KOPT-K1 (cell line): Measurements from ENCODE around the gene ADCY5.

Experiments
- H3K27ac ChIP-seq: fragments of 200-600 bp; sonication (generic); 2 replicates; pipeline ENCODE4 v1.5.1; 2016; ENCODE audit warnings: antibody characterized with exemption, mild to moderate bottlenecking, low read depth, low read length; ENCODE audit not compliant: poor library complexity, severe bottlenecking
- H3K36me3 ChIP-seq: fragments of 200-600 bp; sonication (generic); 2 replicates; pipeline ENCODE4 v1.5.1; 2017; ENCODE audit warnings: antibody characterized with exemption, mild to moderate bottlenecking, low read length, moderate library complexity; ENCODE audit not compliant: insufficient read depth
- H3K9me3 ChIP-seq: fragments of 200-600 bp; sonication (generic); 2 replicates; pipeline ENCODE4 v1.5.1; 2017; ENCODE audit warnings: antibody characterized with exemption, low read length, mild to moderate bottlenecking; ENCODE audit not compliant: insufficient read depth, poor library complexity, severe bottlenecking

ADCY5 gene

DNA sequence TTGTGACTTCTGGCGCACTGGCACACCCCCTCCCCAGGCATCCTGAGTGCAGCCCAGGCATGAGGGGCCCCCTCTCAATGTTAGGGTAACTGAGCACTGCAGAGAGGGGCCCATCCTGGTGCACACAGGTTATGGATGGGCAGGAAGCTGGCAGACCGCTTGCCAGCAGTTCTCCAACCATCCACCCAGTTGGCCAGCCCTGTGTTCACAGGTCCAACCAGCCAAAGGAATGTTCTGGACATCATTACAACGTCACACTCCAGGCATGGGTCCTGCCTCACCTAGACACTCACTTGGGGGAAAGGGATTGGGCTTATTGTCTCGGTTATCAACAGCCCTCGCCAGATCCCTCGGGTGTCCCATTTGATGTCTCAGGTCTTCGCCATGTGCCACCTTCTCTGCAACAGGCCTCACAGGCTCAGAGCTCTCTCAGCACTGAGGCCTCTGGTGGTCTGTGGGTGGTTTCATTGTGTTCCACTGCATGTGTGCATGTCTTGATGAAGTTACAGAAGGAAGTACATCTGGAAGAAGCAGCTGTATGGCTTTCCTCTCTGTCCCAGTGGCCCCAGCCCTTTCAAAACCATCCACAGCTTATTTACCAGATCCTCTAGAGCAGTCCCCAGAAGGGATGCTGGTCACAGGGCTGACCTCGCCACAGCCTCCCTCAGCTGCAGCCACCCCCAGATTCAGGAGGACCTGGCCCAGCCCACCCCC lies 23.7 kb downstream of the ADCY5 start:
- Histone ChIP-seq H3K9me3 (no peaks in the 10 kb centered on the region), H3K36me3 (no peaks in the 10 kb centered on the region), H3K27ac (no peak overlapping the region)

DNA sequence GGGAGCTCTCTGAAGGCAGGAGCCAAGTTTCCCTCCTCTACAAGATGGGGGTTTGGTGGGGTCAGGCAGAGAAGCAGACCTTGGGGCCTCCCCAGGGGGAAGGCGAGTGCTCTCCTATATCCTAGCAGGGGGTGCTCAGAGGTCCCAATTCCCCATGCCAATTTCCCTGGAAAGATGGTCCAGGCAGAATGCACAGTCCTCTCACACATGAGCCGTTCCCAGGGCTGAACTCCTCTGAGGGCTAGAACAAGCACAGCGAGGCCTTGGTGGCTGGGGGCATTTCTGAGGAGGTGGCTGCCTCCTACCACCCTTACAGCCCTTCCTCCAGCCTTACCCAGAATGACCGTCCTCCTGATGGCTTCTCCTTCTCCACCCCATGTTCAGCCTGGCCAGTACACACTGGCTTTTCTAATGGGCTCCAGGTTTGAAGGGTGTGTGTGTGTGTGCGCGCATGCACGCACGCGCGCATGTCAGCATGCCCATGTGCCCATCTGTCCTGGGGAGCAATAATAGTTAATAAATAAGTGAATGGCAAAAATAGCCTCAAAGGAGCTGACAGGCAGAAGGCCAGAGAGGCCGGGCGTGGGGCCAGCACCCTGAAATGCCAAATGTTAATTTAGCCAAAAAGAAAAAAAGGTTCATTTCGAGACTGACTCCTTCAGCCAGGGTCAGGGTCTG lies 24.4 kb downstream of the ADCY5 start:
- H3K27ac ChIP-seq: no peak overlapping the region
- no peaks in the 10 kb centered on the region for H3K9me3 ChIP-seq
- H3K36me3 ChIP-seq: no peaks in the 10 kb centered on the region

DNA sequence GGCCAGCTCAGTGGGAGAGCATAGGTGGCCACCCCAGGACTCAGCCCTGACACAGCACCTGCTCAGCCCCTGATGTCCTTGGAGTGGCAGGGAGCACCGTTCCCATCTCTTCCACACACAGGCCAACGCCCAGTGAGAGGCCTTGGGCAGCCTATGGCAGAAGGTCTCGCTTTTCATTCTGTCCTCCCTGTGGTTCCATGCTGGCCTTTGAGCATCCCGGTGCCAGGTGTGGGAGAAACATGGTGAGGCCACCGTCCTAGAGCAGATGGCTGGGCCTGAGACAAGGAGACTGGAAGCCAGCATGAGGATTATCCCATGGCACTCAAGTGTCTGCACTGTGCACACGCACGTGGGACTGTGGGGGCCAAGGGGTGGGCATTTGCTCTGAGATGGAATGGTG lies 25.1 kb downstream of the ADCY5 start:
- H3K9me3 ChIP-seq: no peaks in the 10 kb centered on the region
- no peak overlapping the region for H3K27ac ChIP-seq
- H3K36me3 ChIP-seq: no peaks in the 10 kb centered on the region

DNA sequence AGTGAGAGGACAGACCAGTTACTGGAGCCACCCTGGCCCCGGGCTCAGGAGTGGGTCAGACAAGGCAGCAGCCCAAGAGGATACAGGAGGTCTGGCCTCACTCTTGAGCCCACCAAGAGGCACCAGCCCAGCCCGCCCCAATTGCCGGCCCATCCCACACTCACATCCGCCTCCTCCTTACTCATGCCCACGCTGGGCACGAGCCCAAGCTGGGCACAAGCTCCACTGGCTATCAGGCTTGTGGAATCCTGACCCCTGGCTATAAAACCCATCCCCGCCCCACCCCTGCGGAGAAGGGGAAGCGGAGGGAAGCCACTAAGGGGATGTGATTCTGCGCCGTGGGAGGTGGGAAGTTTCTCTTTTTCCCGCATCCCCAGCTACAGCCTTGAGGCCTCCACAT lies 25.9 kb downstream of the ADCY5 start:
- no peaks in the 10 kb centered on the region for H3K9me3 ChIP-seq
- no peaks in the 10 kb centered on the region for H3K36me3 ChIP-seq
- no peak overlapping the region for H3K27ac ChIP-seq

DNA sequence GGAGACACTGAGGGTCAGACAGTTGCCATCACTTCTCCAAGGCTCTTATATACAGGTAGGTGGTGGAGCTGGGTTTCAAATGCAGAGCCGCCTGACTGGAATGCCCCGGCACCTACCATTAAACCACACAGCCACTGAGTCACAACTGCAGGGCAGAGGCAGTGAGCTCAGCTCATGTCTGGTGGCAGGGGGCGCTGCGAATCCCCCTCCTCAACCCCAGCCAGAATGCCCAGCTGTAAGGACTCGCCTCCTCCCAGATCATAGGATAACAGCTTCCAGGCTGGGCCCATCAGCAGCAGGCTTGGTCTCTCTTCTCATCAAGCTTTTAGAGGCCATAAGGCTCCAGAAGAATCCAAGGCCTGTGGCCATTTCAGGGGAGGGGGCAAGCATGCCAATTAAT lies 26.4 kb downstream of the ADCY5 start:
- no peaks in the 10 kb centered on the region for H3K9me3 ChIP-seq
- no peaks in the 10 kb centered on the region for H3K36me3 ChIP-seq
- no peak overlapping the region for H3K27ac ChIP-seq

DNA sequence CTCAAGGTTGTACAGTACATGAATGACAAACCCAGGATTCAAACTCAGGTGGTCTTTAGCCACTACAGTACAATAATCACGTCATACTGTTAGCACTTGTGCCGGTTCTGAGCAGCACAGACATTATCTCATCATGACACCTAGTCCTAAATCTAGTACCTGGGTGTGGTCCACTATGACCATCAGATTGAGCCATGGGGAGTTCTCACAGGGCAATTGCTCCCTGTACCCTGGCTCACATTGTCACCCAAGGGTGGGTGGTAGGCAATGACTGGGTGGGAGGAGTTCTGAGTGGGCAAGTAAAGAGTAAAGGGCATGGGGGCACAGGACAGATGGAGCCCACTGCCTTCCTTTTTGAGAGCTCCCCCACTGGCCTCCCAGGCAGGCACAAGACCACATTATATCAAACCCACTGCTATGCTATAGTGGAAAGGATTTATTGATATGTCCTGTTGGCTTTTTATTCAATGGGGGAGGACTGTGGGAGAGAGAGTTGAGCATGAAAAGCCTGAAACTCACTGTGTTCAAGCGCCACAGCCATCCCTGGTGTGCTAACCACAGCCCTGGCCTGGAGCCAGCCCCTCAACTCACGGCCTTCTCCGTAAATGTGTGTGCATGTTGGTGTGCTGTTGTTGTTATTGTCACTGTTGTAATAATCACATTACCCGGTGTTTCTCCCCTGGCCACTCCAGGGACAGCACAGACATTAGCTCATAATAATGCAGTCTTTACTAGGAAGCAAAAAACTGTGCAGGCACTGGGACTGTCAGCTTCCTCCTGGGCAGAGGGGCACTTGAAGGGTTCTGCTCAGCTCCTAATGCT lies 27.3 kb downstream of the ADCY5 start:
- no peak overlapping the region for H3K27ac ChIP-seq
- no peaks in the 10 kb centered on the region for H3K9me3 ChIP-seq
- H3K36me3 ChIP-seq: no peaks in the 10 kb centered on the region

DNA sequence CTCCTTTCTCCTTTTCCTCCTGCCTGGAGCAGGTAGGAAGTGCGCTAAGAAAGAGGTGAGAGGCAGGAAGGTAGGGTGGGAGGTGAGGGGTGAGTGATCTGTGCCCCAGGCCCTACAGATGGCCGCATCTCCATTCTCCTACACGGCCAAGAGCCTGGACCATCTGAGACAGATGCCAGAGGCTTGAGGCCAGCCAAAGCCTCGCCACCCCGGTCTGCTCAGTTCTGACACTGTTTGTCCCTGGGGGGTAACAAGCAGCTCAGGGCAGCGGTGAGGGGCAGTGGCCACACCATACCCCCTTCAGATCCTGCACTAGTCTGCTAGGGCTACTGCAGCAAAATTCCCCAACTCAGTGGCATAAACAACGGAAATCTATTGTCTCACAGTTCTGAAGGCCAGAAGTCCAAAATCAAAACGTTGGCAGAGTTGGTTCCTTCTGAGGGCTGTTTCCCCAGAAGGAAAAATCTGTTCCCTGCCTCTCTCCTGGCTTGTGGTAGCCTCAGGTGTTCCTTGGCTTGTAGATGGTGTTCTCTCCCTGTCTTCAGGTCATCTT lies 28.4 kb downstream of the ADCY5 start:
- Histone ChIP-seq H3K9me3 (no peaks in the 10 kb centered on the region), H3K27ac (no peak overlapping the region), H3K36me3 (no peaks in the 10 kb centered on the region)

DNA sequence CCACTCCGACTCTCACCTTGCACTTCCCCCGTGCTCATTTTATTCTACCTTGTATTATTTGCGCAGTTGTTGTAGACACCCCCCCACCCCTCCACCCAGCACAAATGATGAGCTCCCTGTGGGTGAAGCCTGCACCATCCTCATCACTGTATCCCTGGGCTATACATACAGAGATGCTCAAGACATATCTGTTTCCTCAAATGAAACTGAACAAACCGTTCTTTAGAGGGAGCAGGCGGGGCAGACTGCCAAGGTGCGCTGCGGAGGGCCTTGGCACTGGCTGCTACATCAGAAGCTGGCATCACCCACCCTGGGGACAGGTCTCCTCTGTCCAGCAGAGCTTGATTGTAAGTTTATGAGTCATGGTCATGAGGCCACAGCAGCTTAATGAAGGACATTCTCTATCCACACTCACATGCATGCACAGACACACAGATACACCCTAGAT lies 29.0 kb downstream of the ADCY5 start:
- no peaks in the 10 kb centered on the region for H3K9me3 ChIP-seq
- H3K27ac ChIP-seq: no peak overlapping the region
- no peaks in the 10 kb centered on the region for H3K36me3 ChIP-seq

DNA sequence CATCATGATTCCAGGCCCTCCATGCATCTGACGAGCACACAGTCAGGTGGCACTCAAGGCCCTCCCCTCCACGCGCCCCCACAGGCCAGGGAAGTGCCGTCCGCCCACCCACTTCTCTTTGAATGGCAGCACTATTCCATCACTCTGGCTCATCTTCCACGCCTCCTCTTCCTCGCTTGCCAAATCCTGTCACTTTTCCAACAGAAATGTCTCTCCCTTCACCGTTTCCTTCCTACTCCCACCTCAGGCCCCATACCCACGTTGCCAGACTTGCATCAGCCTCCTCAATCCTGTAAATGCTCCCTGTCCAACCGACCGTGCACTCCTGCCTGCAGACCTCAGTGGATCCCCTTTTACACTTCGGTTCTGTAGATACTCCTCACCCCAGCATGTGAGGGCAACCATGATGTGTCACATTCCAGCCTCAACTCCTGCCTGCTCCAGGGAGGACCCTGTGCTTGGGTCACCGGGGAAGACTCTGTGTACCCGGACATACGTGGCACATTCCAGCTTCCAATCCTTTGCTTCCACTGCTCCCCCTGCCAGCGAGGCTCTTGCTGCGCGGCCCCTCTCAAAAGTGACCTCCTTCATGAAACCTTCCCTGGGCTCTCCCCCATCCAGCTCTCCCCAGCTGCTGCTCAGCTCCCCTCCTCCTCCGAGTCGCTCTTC lies 29.6 kb downstream of the ADCY5 start:
- H3K9me3 ChIP-seq: no peaks in the 10 kb centered on the region
- no peak overlapping the region for H3K27ac ChIP-seq
- H3K36me3 ChIP-seq: no peaks in the 10 kb centered on the region

DNA sequence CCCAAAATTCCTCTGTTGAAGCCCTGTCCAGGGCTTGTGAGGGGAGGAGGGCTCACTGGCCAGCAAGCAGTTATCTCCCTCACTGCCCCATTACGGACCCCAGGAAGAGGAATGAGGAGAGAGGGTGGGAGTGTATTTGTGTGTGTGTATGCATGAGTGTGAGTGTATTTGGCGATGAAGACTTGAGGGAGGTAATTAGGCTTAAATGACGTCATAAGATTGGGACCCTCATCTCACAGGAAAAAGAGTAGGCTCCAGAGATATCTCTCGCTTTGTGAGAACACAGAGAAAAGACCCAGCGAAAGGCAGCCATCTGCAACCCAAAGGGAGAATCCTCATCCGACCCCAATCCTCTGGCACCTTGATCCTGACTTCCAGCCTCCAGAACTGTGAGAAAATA lies 32.2 kb downstream of the ADCY5 start:
- Histone ChIP-seq H3K9me3 (no peaks in the 10 kb centered on the region), H3K27ac (no peak overlapping the region), H3K36me3 (no peaks in the 10 kb centered on the region)

DNA sequence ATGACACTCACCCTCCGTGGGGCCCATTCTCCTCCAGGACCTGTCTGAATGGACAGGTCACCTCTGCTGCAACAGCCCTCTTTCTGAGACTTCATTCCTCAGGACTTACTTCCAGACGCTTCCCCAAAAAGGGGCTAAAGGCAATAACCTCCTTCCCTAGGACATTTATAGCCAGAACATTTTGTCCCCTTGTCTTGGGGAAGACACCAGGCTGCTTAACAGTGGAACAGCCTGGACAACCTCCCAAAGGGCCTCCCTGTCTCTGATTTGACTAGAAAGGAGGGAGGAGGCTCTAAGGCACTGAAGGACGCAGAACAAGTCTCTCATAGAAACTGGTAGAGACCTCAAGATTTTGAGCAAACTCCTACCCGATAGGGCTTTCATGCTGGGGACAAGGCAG lies 32.7 kb downstream of the ADCY5 start:
- H3K27ac ChIP-seq: no peak overlapping the region
- no peaks in the 10 kb centered on the region for H3K36me3 ChIP-seq
- H3K9me3 ChIP-seq: no peaks in the 10 kb centered on the region

DNA sequence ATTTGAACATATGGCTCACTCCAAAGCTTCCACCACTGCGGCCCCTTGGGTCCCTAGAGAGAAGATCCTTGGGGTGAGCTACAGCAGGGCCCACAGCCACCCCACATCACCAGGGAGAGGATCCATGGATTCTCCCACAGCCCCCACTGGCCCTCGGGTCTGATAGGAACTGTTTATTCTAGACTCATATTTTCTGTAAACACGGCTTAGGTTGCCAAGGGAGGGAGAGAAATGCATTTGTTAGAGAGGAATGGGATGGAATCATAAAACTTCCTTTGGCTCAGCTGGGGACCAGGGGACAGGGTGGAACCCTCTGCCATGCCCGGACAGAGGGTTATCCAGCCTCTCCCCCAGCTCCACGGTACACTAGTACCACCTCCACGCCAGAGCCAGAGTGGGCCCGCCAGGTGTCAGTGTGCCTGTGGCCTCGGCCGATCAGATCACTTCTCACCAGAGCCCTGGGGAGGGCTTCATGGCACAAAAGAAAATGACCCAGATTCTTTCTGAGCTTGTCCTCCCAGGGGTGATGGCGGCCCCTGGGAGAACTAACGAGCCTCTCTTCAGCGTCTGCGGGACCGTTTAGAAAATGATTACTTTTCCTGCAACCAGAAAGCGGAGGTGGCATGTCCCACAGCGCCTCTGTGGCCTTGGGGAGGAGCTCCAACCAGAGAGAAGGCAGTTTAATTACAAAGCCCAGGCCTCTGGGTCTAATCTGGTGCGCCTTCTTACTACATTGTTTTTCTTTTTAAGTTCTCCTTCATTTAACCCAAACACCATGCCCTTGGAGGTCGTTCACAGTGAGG lies 33.7 kb downstream of the ADCY5 start:
- Histone ChIP-seq H3K9me3 (no peaks in the 10 kb centered on the region), H3K36me3 (no peaks in the 10 kb centered on the region), H3K27ac (no peak overlapping the region)

DNA sequence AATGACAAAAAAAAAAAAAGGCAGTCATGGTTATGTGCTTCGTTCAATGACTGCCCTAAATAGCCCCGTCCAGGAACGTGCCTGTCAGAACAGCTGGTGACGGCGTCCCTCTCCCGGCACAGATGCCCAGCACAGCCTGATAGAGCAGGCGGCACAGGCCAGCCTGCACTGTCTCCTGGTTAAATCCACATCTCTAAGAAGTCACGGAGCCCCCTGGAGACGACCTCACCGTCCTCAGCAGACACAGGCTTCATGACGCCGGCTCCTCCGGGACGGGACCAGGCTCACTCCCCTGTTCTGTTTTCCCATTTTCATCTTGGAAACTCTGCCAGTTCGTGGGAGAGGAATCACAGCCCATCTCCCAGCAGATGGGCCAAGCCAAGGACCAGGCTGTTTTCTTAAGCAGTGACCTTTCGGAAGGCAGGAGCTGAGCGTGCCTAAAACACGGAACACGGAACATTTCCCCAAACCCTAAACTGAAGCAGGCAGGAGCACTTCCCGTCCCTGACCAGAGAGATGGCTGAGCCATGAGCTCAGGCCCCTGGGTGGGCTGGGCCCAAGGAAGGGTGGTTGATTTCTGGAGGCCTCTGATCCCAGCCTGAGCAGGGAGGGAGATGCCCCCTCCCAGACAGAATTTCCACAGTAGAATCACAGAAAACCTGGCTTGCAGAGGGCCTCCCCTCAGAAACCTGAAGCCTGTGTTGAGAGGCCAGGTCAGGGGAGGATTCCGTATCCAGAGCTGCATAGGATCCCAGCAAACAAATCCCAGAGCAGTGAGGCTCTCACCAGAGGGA lies 35.9 kb downstream of the ADCY5 start:
- H3K27ac ChIP-seq: no peak overlapping the region
- H3K36me3 ChIP-seq: no peaks in the 10 kb centered on the region
- no peaks in the 10 kb centered on the region for H3K9me3 ChIP-seq
